Thoracic aorta (tissue), 2 donors: ENCODE measurements around the gene ANKRD28. TPM values are rescaled to one million over a fixed set of nuclear protein-coding genes. Genes with fewer than 3 reads are reported as not detected.
A peak's percentile ranks its signal among the peaks of the same experiment; 100 is the strongest.

Experiments used
- ATAC-seq: fragments of 150-250 bp; one replicate; pipeline ENCODE4 v1.8.0; 2017; ENCODE audit warnings: low read depth; ENCODE audit not compliant: insufficient number of reproducible peaks, low FRiP score
- DNase-seq: peaks from one replicate; pipeline ENCODE4 v3.0.0-alpha.2; 2020; ENCODE audit warnings: low spot score
- H3K27ac ChIP-seq, 2 donors: fragments of 200-600 bp; sonication (generic); 1 replicate in 1 of 2; 2 replicates in 1 of 2; pipeline ENCODE4 v1.5.1; 2016; ENCODE audit warnings: mild to moderate bottlenecking in 2 of 2, moderate library complexity in 2 of 2
- H3K27me3 ChIP-seq: fragments of 200-600 bp; sonication (generic); replicated peaks from 2 replicates; pipeline ENCODE4 v1.6.0; 2016; ENCODE audit warnings: mild to moderate bottlenecking; ENCODE audit not compliant: insufficient read depth
- H3K36me3 ChIP-seq: fragments of 200-600 bp; sonication (generic); one replicate; pipeline ENCODE4 v1.5.1; 2016
- H3K4me1 ChIP-seq, 2 donors: fragments of 200-600 bp; sonication (generic); 1 replicate in 1 of 2; 2 replicates in 1 of 2; pipeline versions ENCODE4 v1.5.1 to v1.6.0; 2016; ENCODE audit warnings: low read depth in 2 of 2, mild to moderate bottlenecking in 1 of 2; ENCODE audit not compliant: control insufficient read depth in 1 of 2
- H3K4me3 ChIP-seq: fragments of 200-600 bp; sonication (generic); 2 replicates; pipeline ENCODE4 v1.5.1; 2016; ENCODE audit warnings: mild to moderate bottlenecking
- H3K9me3 ChIP-seq: fragments of 200-600 bp; sonication (generic); 2 replicates; pipeline ENCODE4 v1.5.1; 2016
- CTCF ChIP-seq: fragments of 200-600 bp; sonication (generic); IDR thresholded peaks from one replicate; pipeline ENCODE4 v1.5.1; 2019; ENCODE audit warnings: antibody characterized with exemption
- total RNA-seq, 2 donors: library from RNA; depleted of rRNA; stranded (reverse); fragments of >200 nt; gene quantifications; one replicate each; pipeline versions ENCODE4 v1.1.0 to v1.2.3, GENCODE V29; 2016

Gene ANKRD28
- total RNA-seq, 2 donors from 2014 or later, result 42.5 to 60.2 TPM

GRCh38 chr3:15771444-15771843 is 26.3 kb downstream of the ANKRD28 start:
- Histone ChIP-seq H3K4me3 (no peak overlapping the region), H3K27me3 (no peaks in the 10 kb centered on the region), H3K36me3 (no peaks in the 10 kb centered on the region), H3K4me1 (peaks cover 17 to 18% of the 10 kb centered on the region in 2 donors), H3K27ac (no peak overlapping the region), H3K9me3 (no peaks in the 10 kb centered on the region)
- no peak for TF ChIP-seq CTCF
- no peak for ATAC-seq
- no peak for DNase-seq

GRCh38 chr3:15769256-15769915 is 28.4 kb downstream of the ANKRD28 start:
- Histone ChIP-seq H3K27me3 (no peaks in the 10 kb centered on the region), H3K4me1 (peaks cover 17 to 18% of the 10 kb centered on the region in 2 donors), H3K36me3 (no peaks in the 10 kb centered on the region), H3K27ac (peak overlapping the region in 1 of 2 donors; percentile 74), H3K4me3 (no peak overlapping the region), H3K9me3 (no peaks in the 10 kb centered on the region)
- no peak for TF ChIP-seq CTCF
- DNase-seq, result no peak
- ATAC-seq, result no peak

- no peak for DNase-seq
- ATAC-seq, result peak; percentile 94
- no peak for TF ChIP-seq CTCF
- Histone ChIP-seq H3K27ac (peak overlapping the region; percentile 62 to 74), H3K4me1 (peaks cover 17 to 18% of the 10 kb centered on the region in 2 donors), H3K27me3 (no peaks in the 10 kb centered on the region), H3K36me3 (no peaks in the 10 kb centered on the region), H3K4me3 (peak overlapping the region; percentile 31), H3K9me3 (no peaks in the 10 kb centered on the region)
Measured at GRCh38 chr3:15768421-15769255, 29.1 kb downstream of the ANKRD28 start.

- Histone ChIP-seq H3K4me1 (peaks cover 17 to 18% of the 10 kb centered on the region in 2 donors), H3K36me3 (no peaks in the 10 kb centered on the region), H3K27me3 (no peaks in the 10 kb centered on the region), H3K4me3 (no peak overlapping the region), H3K9me3 (no peaks in the 10 kb centered on the region), H3K27ac (no peak overlapping the region)
- no peak for TF ChIP-seq CTCF
- no peak for DNase-seq
- no peak for ATAC-seq
Measured at GRCh38 chr3:15766406-15766805, 31.4 kb downstream of the ANKRD28 start.

- peaks cover 3 to 28% of the 10 kb centered on the region in 2 donors for H3K4me1 ChIP-seq
- no peaks in the 10 kb centered on the region for H3K27me3 ChIP-seq
- H3K27ac ChIP-seq, result no peak overlapping the region
- DNase-seq (no peak), ATAC-seq (no peak)
- H3K36me3 ChIP-seq, result no peaks in the 10 kb centered on the region
- TF ChIP-seq CTCF, result no peak
- H3K9me3 ChIP-seq, result no peaks in the 10 kb centered on the region
- no peak overlapping the region for H3K4me3 ChIP-seq
Measured at GRCh38 chr3:15758295-15758694, 39.5 kb downstream of the ANKRD28 start.
